ENCODE results near the gene NCKAP5. TPM values are rescaled to one million over a fixed set of nuclear protein-coding genes. Genes with fewer than 3 reads are reported as not detected.

NCKAP5 gene
- total RNA-seq, 1 donor from 2014 or later, result 7.4 TPM

GRCh38 chr2:132664096-132664495, 904.2 kb downstream of the NCKAP5 start:
- no peak for DNase-seq (ENCODE audit: low spot score)
- Mint-ChIP-seq H3K27ac (ENCODE audit: unreplicated experiment) (no peak overlapping the region), H3K4me3 (ENCODE audit: unreplicated experiment) (no peak overlapping the region), H3K4me1 (ENCODE audit: unreplicated experiment) (peaks cover 2% of the 10 kb centered on the region), H3K36me3 (ENCODE audit: low read depth, unreplicated experiment) (no peaks in the 10 kb centered on the region), H3K9me3 (ENCODE audit: unreplicated experiment) (no peaks in the 10 kb centered on the region), H3K27me3 (ENCODE audit: unreplicated experiment) (peaks cover 6% of the 10 kb centered on the region)
- no peak for TF ChIP-seq CTCF (IDR thresholded peaks at IDR 0.05; ENCODE audit: unreplicated experiment)

GRCh38 chr2:132662732-132663131, 905.5 kb downstream of the NCKAP5 start:
- Mint-ChIP-seq H3K27me3 (ENCODE audit: unreplicated experiment) (no peaks in the 10 kb centered on the region), H3K4me3 (ENCODE audit: unreplicated experiment) (no peak overlapping the region), H3K36me3 (ENCODE audit: low read depth, unreplicated experiment) (no peaks in the 10 kb centered on the region), H3K27ac (ENCODE audit: unreplicated experiment) (no peak overlapping the region), H3K9me3 (ENCODE audit: unreplicated experiment) (no peaks in the 10 kb centered on the region), H3K4me1 (ENCODE audit: unreplicated experiment) (no peaks in the 10 kb centered on the region)
- TF ChIP-seq CTCF (IDR thresholded peaks at IDR 0.05; ENCODE audit: unreplicated experiment), result no peak
- DNase-seq (ENCODE audit: low spot score), result no peak

- Mint-ChIP-seq H3K4me3 (ENCODE audit: unreplicated experiment) (no peak overlapping the region), H3K4me1 (ENCODE audit: unreplicated experiment) (no peaks in the 10 kb centered on the region), H3K36me3 (ENCODE audit: low read depth, unreplicated experiment) (no peaks in the 10 kb centered on the region), H3K27me3 (ENCODE audit: unreplicated experiment) (no peaks in the 10 kb centered on the region), H3K9me3 (ENCODE audit: unreplicated experiment) (no peaks in the 10 kb centered on the region), H3K27ac (ENCODE audit: unreplicated experiment) (no peak overlapping the region)
- no peak for DNase-seq (ENCODE audit: low spot score)
- no peak for TF ChIP-seq CTCF (IDR thresholded peaks at IDR 0.05; ENCODE audit: unreplicated experiment)
These were observed 908.9 kb downstream of the NCKAP5 start for GRCh38 chr2:132659331-132659730.

- no peak for TF ChIP-seq CTCF (IDR thresholded peaks at IDR 0.05; ENCODE audit: unreplicated experiment)
- no peak overlapping the region for H3K27ac Mint-ChIP-seq (ENCODE audit: unreplicated experiment)
- H3K4me1 Mint-ChIP-seq (ENCODE audit: unreplicated experiment), result no peaks in the 10 kb centered on the region
- no peaks in the 10 kb centered on the region for H3K36me3 Mint-ChIP-seq (ENCODE audit: low read depth, unreplicated experiment)
- DNase-seq (ENCODE audit: low spot score), result no peak
- no peaks in the 10 kb centered on the region for H3K27me3 Mint-ChIP-seq (ENCODE audit: unreplicated experiment)
- H3K9me3 Mint-ChIP-seq (ENCODE audit: unreplicated experiment), result no peaks in the 10 kb centered on the region
- no peak overlapping the region for H3K4me3 Mint-ChIP-seq (ENCODE audit: unreplicated experiment)
These were observed 911.8 kb downstream of the NCKAP5 start for GRCh38 chr2:132656266-132656975.

- TF ChIP-seq CTCF (IDR thresholded peaks at IDR 0.05; ENCODE audit: unreplicated experiment), result no peak
- peaks cover 9% of the 10 kb centered on the region for H3K4me1 Mint-ChIP-seq (ENCODE audit: unreplicated experiment)
- H3K27me3 Mint-ChIP-seq (ENCODE audit: unreplicated experiment), result no peaks in the 10 kb centered on the region
- H3K9me3 Mint-ChIP-seq (ENCODE audit: unreplicated experiment), result no peaks in the 10 kb centered on the region
- no peak overlapping the region for H3K4me3 Mint-ChIP-seq (ENCODE audit: unreplicated experiment)
- no peak for DNase-seq (ENCODE audit: low spot score)
- no peak overlapping the region for H3K27ac Mint-ChIP-seq (ENCODE audit: unreplicated experiment)
- no peaks in the 10 kb centered on the region for H3K36me3 Mint-ChIP-seq (ENCODE audit: low read depth, unreplicated experiment)
These were observed 913.3 kb downstream of the NCKAP5 start for GRCh38 chr2:132654968-132655367.
